Ovary (tissue), 3 donors: ENCODE measurements around the gene NDUFS8.

Experiments used
- CTCF ChIP-seq, 3 donors: fragments of 450-650 bp in 2 of 3; fragments of 200-600 bp in 1 of 3; IDR thresholded peaks; one replicate each; pipeline versions ENCODE4 v1.5.1 to v1.8.0; 2016 to 2022; ENCODE audit warnings: antibody characterized with exemption in 3 of 3, mild to moderate bottlenecking in 1 of 3
- EP300 ChIP-seq: sonication (generic); formaldehyde crosslinking; IDR thresholded peaks from one replicate; pipeline ENCODE4 v1.6.1; 2017; ENCODE audit warnings: antibody characterized with exemption
- POLR2A ChIP-seq: fragments of 450-650 bp; IDR thresholded peaks from one replicate; pipeline ENCODE4 v1.6.1; 2017; ENCODE audit warnings: antibody characterized with exemption, mild to moderate bottlenecking, moderate library complexity
- donor health status: DM: no; HTN: no; CAD: no.

- no peak for TF ChIP-seq CTCF (IDR thresholded peaks at IDR 0.05)
- no peak for TF ChIP-seq POLR2A
- no peak for TF ChIP-seq EP300
These were observed 26.1 kb downstream of the NDUFS8 start for GRCh38 chr11:68056317-68057285.
